Mesodermal cell (in vitro differentiated cells): Measurements from ENCODE around the gene CD46.
"Not testable (repeated sequence)": the region's sequence is repeated elsewhere in the genome, so short reads cannot be mapped to it uniquely, and the experiment has no call there.

Experiments used
- H3K27ac ChIP-seq: 2 replicates; pipeline ENCODE4 v1.7.0; 2013; ENCODE audit warnings: mild to moderate bottlenecking, low read depth, low read length, moderate library complexity; ENCODE audit not compliant: severe bottlenecking
- H3K36me3 ChIP-seq: 2 replicates; pipeline ENCODE4 v1.7.1; 2013; ENCODE audit warnings: mild to moderate bottlenecking, low read length, moderate library complexity; ENCODE audit not compliant: control insufficient read depth, insufficient read depth
- H3K4me1 ChIP-seq: one replicate; pipeline ENCODE4 v1.7.1; 2013; ENCODE audit warnings: mild to moderate bottlenecking, low read length; ENCODE audit not compliant: insufficient read depth, control insufficient read depth, poor library complexity, severe bottlenecking
- H3K4me3 ChIP-seq: 2 replicates; pipeline ENCODE4 v1.7.0; 2013; ENCODE audit warnings: low read length, control low read depth, mild to moderate bottlenecking; ENCODE audit not compliant: insufficient read depth, poor library complexity, severe bottlenecking; ENCODE audit errors: extremely low read depth
- H3K9me3 ChIP-seq: 2 replicates; pipeline ENCODE4 v1.7.1; 2013; ENCODE audit warnings: mild to moderate bottlenecking, low read length, moderate library complexity; ENCODE audit not compliant: control insufficient read depth
- WGBS, 2 experiments: methylation state at CpG; one replicate each; pipeline ENCODE4 v1.1.5; 2013; ENCODE audit warnings: missing lambda C conversion rate in 2 of 2; ENCODE audit not compliant: insufficient coverage in 2 of 2; 5-methylcytosine and 5-hydroxymethylcytosine counted together

CD46 gene

GRCh38 chr1:207770514-207770913, 18.7 kb downstream of the CD46 start:
- not testable (repeated sequence) for H3K4me1 ChIP-seq, H3K4me3 ChIP-seq, H3K9me3 ChIP-seq, H3K27ac ChIP-seq
- peaks cover 74% of the 10 kb centered on the region for H3K36me3 ChIP-seq
- no CpG with 5 or more reads among the region's 4 CpGs for whole genome bisulfite sequencing, 2 experiments

GRCh38 chr1:207776045-207776444, 24.2 kb downstream of the CD46 start:
- H3K27ac ChIP-seq, H3K4me1 ChIP-seq, H3K9me3 ChIP-seq, H3K4me3 ChIP-seq: not testable (repeated sequence)
- 85 to 95% methylated on average over 3 to 8 of the region's 9 CpGs for WGBS, 2 experiments
- H3K36me3 ChIP-seq, result peaks cover 63% of the 10 kb centered on the region

DNA sequence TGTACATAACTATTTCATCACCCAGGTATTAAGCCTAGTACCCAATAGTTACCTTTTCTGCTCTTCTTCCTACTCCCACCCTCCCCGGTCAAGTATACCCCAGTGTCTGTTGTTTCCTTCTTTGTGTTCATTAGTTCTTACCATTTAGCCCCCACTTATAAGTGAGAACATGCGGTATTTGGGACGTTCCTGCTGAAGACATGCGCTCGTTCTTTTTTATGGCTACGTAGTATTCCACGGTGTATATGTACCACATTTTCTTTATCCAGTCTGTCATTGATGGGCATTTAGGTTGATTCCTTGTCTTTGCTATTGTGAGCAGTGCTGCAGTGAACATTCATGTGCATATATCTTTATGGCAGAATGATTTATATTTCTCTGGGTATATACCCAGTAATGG, 25.6 kb downstream of the CD46 start:
- H3K9me3 ChIP-seq, H3K4me1 ChIP-seq, H3K4me3 ChIP-seq, H3K27ac ChIP-seq: not testable (repeated sequence)
- H3K36me3 ChIP-seq, result peaks cover 62% of the 10 kb centered on the region
- 97 to 100% methylated on average over 3 to 5 of the region's 7 CpGs for WGBS, 2 experiments

DNA sequence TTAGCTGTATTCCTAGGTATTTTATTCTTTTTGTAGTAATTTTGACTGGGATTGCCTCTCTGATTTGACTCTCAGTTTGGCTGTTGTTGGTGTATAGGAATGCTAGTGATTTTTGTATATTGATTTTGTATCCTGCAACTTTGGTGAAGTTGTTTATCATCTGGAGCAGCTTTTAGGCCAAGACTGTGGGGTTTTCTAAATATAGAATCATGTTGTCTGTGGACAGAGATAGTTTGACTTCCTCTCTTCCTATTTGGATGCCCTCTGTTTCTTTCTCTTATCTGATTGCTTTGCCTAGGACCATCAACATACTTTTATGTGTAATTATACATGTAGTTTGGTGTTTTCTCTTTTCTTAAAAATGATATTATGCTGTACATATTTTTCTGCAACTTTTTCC, 27.2 kb downstream of the CD46 start:
- H3K27ac ChIP-seq, result no peak overlapping the region
- no peak overlapping the region for H3K4me3 ChIP-seq
- H3K9me3 ChIP-seq, result no peaks in the 10 kb centered on the region
- no peaks in the 10 kb centered on the region for H3K4me1 ChIP-seq
- peaks cover 65% of the 10 kb centered on the region for H3K36me3 ChIP-seq

DNA sequence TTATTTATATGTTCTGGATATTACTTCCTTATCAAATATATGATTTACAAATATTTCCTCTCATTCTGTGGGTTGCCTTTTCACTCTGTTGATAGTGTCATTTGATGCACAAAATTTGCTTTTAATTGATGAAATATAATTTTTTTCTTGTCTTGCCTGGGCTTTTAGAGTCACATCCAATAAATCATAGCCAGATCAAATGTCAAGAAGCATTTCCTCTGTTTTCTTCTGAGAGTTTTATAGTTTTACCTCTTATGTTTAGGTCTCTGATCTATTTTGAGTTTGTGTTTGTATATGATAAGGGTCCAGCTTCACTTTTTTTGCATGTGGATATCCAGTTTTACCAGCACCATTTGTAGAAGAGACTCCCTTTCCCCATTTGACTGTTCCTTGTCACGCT, 29.5 kb downstream of the CD46 start:
- no peaks in the 10 kb centered on the region for H3K9me3 ChIP-seq
- H3K27ac ChIP-seq, result no peak overlapping the region
- H3K4me3 ChIP-seq, result no peak overlapping the region
- H3K4me1 ChIP-seq, result no peaks in the 10 kb centered on the region
- peaks cover 64% of the 10 kb centered on the region for H3K36me3 ChIP-seq
- WGBS, 2 experiments, result 100% methylated on average over 1 of the region's 1 CpG; no CpG with 5 or more reads in 1 of the 2 experiments

DNA sequence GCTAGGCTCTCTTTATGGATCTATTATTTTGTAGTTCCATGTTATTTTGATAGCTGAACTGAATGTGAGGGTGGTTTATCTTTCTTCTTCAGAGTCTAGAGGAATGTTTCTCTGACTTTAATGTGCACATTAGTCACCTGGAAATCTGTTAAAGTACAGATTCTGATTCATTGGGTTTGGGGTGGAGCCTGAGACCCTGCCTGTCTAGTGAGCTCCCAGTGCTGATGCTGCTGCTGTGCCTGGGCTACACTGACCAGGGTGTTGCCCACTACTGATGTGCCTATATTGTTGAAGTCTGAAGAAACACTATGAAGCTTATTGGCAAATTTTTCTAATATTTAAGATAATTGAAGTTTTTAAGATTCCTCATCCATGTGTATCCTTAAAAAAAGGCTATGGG, 35.9 kb downstream of the CD46 start:
- Histone ChIP-seq H3K4me1 (peaks cover 6% of the 10 kb centered on the region), H3K36me3 (peaks cover 64% of the 10 kb centered on the region), H3K4me3 (no peak overlapping the region), H3K27ac (no peak overlapping the region), H3K9me3 (no peaks in the 10 kb centered on the region)

DNA sequence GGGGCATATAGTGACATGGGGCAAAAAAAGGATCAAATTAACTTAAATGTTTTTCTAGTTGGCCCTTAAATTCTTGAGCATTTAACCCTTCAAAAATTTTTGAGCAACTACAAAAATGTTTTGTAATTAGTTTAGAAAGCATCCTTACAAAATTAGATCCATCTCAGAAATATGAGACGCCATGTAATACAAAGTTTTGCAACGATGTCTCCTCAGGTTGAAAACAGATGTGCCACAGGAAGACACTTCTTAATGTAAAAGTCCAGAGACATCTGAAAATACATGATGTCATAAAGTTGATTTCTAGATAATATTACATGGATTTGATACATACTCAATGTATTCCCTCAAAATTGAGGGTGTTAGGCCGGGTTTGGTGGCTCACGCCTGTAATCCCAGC, 37.5 kb downstream of the CD46 start:
- Histone ChIP-seq H3K9me3 (no peaks in the 10 kb centered on the region), H3K27ac (no peak overlapping the region), H3K4me3 (no peak overlapping the region), H3K4me1 (peaks cover 6% of the 10 kb centered on the region), H3K36me3 (peaks cover 68% of the 10 kb centered on the region)
- WGBS, 2 experiments, result 100% methylated on average over 2 of the region's 4 CpGs; no CpG with 5 or more reads in 1 of the 2 experiments

DNA sequence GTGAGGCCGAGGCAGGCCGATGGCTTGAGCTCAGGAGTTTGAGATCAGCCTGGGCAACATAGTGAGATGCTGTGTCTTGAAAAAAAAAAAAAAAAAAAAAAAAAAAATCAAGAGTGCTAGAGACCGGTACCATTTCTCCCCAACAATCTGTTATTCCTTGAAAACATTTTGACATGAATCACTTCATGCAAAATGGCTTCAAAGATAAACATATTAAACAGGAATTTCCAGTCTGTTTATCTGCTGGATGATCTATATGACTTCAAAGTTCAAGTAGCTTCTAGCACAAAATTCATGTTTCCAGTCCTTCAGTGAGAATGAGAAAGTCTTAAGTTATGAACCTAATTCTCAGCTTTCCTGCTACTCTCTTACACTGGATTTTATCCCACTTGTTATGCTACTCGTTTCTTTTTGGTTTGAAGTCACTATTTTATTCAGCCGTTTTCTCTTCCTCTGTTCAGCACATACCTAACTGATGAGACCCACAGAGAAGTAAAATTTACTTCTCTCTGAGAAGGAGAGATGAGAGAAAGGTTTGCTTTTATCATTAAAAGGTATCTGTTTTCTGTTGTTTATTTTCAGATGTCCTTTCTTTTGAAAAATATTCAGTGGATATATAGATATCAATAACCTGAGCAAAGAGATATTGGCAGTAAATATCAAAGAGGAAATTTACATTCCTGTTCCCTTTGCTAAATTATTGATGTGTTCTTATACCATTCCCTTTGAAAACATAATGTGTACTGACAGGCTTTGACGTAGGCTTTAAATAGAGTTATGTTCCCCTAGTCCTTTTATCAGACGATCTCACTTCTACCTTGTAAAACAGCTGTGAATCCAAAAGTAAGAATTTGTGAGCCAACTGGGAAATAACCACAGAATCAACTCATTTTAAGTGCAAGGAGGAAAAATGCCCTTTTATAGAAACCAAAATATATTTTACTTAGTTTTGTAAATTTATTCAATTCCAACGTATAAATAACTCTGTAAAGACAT, 38.2 kb downstream of the CD46 start:
- peaks cover 6% of the 10 kb centered on the region for H3K4me1 ChIP-seq
- peaks cover 67% of the 10 kb centered on the region for H3K36me3 ChIP-seq

DNA sequence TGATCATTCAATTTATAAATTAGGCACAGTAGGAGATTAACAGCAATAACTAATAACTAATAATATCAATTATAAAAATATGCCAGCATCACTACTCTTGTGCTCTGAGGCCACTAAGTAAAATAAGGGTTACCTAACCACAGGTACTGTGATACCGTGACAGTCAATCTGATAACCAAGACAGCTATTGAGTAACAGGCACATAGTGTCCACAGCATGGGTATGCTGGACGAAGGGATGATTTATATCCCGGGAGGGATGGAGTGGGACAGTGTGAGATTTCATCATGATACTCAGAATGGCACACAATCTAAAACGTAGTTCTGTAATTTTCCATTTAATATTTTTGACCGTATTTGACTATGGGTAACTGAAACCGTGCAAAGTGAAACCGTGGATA, 39.4 kb downstream of the CD46 start:
- H3K4me3 ChIP-seq, result no peak overlapping the region
- 90 to 91% methylated on average over 4 to 5 of the region's 7 CpGs for WGBS, 2 experiments
- H3K36me3 ChIP-seq, result peaks cover 68% of the 10 kb centered on the region
- H3K9me3 ChIP-seq, result no peaks in the 10 kb centered on the region
- H3K4me1 ChIP-seq, result peaks cover 6% of the 10 kb centered on the region
- no peak overlapping the region for H3K27ac ChIP-seq

More for the DNA sequence above, 38.2 kb downstream of the CD46 start:
- Histone ChIP-seq H3K4me3 (no peak overlapping the region), H3K9me3 (no peaks in the 10 kb centered on the region), H3K27ac (no peak overlapping the region)
- 84 to 100% methylated on average over 2 of the region's 8 CpGs for WGBS, 2 experiments

GRCh38 chr1:207793327-207793726, 41.5 kb downstream of the CD46 start:
- Histone ChIP-seq H3K4me3 (no peak overlapping the region), H3K36me3 (peaks cover 54% of the 10 kb centered on the region), H3K27ac (no peak overlapping the region), H3K9me3 (no peaks in the 10 kb centered on the region), H3K4me1 (peaks cover 6% of the 10 kb centered on the region)

GRCh38 chr1:207794861-207795260, 43.0 kb downstream of the CD46 start:
- H3K4me3 ChIP-seq, result no peak overlapping the region
- no peaks in the 10 kb centered on the region for H3K4me1 ChIP-seq
- H3K9me3 ChIP-seq, result no peaks in the 10 kb centered on the region
- no peak overlapping the region for H3K27ac ChIP-seq
- no CpG with 5 or more reads among the region's 2 CpGs for WGBS, 2 experiments
- peaks cover 48% of the 10 kb centered on the region for H3K36me3 ChIP-seq
